8988T (cell line): ENCODE measurements around the gene C19orf33.

Source experiments
- DNase-seq: peaks from one replicate; pipeline ENCODE4 v3.0.0; 2011

The C19orf33 gene

GRCh38 chr19:38280030-38280921 is 23.8 kb upstream of the C19orf33 start:
- DNase-seq: no peak

- DNase-seq: no peak
Observed at GRCh38 chr19:38281811-38282566, 22.1 kb upstream of the C19orf33 start.

GRCh38 chr19:38283271-38283670 is 20.8 kb upstream of the C19orf33 start:
- no peak for DNase-seq

- DNase-seq: no peak
Observed at GRCh38 chr19:38284422-38284821, 19.6 kb upstream of the C19orf33 start.

- DNase-seq: no peak
Observed at GRCh38 chr19:38285567-38285966, 18.5 kb upstream of the C19orf33 start.

GRCh38 chr19:38287604-38288003 is 16.4 kb upstream of the C19orf33 start:
- no peak for DNase-seq

GRCh38 chr19:38288123-38288855 is 15.8 kb upstream of the C19orf33 start:
- DNase-seq: no peak

- no peak for DNase-seq
Observed at GRCh38 chr19:38289955-38290354, 14.1 kb upstream of the C19orf33 start.

- no peak for DNase-seq
Observed at GRCh38 chr19:38290631-38291147, 13.4 kb upstream of the C19orf33 start.

- DNase-seq: no peak
Observed at GRCh38 chr19:38291855-38292254, 12.2 kb upstream of the C19orf33 start.

GRCh38 chr19:38293281-38293680 is 10.8 kb upstream of the C19orf33 start:
- no peak for DNase-seq

- no peak for DNase-seq
Observed at GRCh38 chr19:38294090-38294489, 10.0 kb upstream of the C19orf33 start.

- no peak for DNase-seq
Observed at GRCh38 chr19:38298821-38299680, 5.0 kb upstream of the C19orf33 start.

GRCh38 chr19:38304352-38304865 is 358 bp downstream of the C19orf33 start:
- no peak for DNase-seq

- peak; percentile 99 for DNase-seq
Observed at GRCh38 chr19:38304866-38305429, 897 bp downstream of the C19orf33 start.

- DNase-seq: no peak
Observed at GRCh38 chr19:38306236-38306635, 2.2 kb downstream of the C19orf33 start.

GRCh38 chr19:38307076-38307475 is 3.0 kb downstream of the C19orf33 start:
- DNase-seq: no peak

GRCh38 chr19:38307597-38307996 is 3.5 kb downstream of the C19orf33 start:
- DNase-seq: peak; percentile 66

GRCh38 chr19:38308006-38308766 is 4.1 kb downstream of the C19orf33 start:
- no peak for DNase-seq

- DNase-seq: no peak
Observed at GRCh38 chr19:38308926-38309614, 5.0 kb downstream of the C19orf33 start.
